B cell (primary cell): ENCODE measurements around the gene BAIAP3. TPM values are rescaled to one million over a fixed set of nuclear protein-coding genes. Genes with fewer than 3 reads are reported as not detected.

Experiments
- ATAC-seq: fragments of 200-7000 bp; cut with Tn5 transposase; one replicate; pipeline ENCODE4 v1.10.0; 2021; ENCODE audit warnings: low read depth, mild to moderate bottlenecking, moderate number of reproducible peaks, moderate library complexity
- CTCF ChIA-PET: fragments of 350-600 bp; sonication (Branson Sonifier 250); formaldehyde crosslinking; loops from one replicate; lab custom pipeline; 2021; ENCODE audit warnings: antibody characterized with exemption, inconsistent platforms; lab: Charles Lee
- POLR2A ChIA-PET: fragments of 350-600 bp; sonication (Branson Sonifier 250); formaldehyde crosslinking; loops from one replicate; lab custom pipeline; 2021; ENCODE audit warnings: antibody characterized with exemption; lab: Charles Lee
- DNase-seq: peaks from one replicate; pipeline ENCODE4 v3.0.0; 2013
- H2AFZ ChIP-seq: 2 replicates; pipeline ENCODE4 v1.6.1; 2012; ENCODE audit warnings: mild to moderate bottlenecking, low read depth, low read length; ENCODE audit not compliant: insufficient read depth, poor library complexity, severe bottlenecking
- H3K27ac ChIP-seq, 2 donors: 1 replicate in 1 of 2; 2 replicates in 1 of 2; pipeline ENCODE4 v1.5.1; 2012 to 2013; ENCODE audit warnings: low read length in 2 of 2, mild to moderate bottlenecking in 2 of 2, moderate library complexity in 1 of 2
- H3K27me3 ChIP-seq, 4 experiments: fragments of 200-600 bp in 1 of 4; sonication (generic) in 1 of 4; replicated peaks in 1 of 4; 1 replicate in 2 of 4; 2 replicates in 2 of 4; pipeline versions ENCODE4 v1.6.1 to v1.7.0; 2013 to 2016; ENCODE audit warnings: low read length in 3 of 4, mild to moderate bottlenecking in 2 of 4, mixed read lengths in 1 of 4, moderate library complexity in 1 of 4; ENCODE audit not compliant: insufficient read depth in 4 of 4, control insufficient read depth in 3 of 4; ENCODE audit errors: control extremely low read depth in 1 of 4
- H3K36me3 ChIP-seq, 2 experiments: replicated peaks in 1 of 2; 1 replicate in 1 of 2; 2 replicates in 1 of 2; pipeline versions ENCODE4 v1.6.1 to v1.7.1; 2013; ENCODE audit warnings: low read length in 1 of 2; ENCODE audit not compliant: insufficient read depth in 2 of 2, control insufficient read depth in 1 of 2; ENCODE audit errors: control extremely low read depth in 1 of 2, extremely low read depth in 1 of 2
- H3K4me1 ChIP-seq, 2 donors: fragments of 200-600 bp in 1 of 2; sonication (generic) in 1 of 2; 1 replicate in 1 of 2; 2 replicates in 1 of 2; pipeline versions ENCODE4 v1.5.1 to v1.6.1; 2013 to 2017; ENCODE audit warnings: low read length in 2 of 2; ENCODE audit not compliant: control insufficient read depth in 2 of 2, insufficient read depth in 2 of 2
- H3K4me2 ChIP-seq: replicated peaks from 2 replicates; pipeline ENCODE3; 2012; ENCODE audit warnings: mild to moderate bottlenecking, low read depth, low read length; ENCODE audit not compliant: poor library complexity, severe bottlenecking
- H3K4me3 ChIP-seq, 5 experiments: fragments of 200-600 bp in 1 of 5; sonication (generic) in 1 of 5; 1 replicate in 3 of 5; 2 replicates in 2 of 5; pipeline versions ENCODE4 v1.5.1 to v1.7.0; 2011 to 2016; ENCODE audit warnings: low read length in 4 of 5, mild to moderate bottlenecking in 4 of 5, low read depth in 2 of 5, control low read depth in 1 of 5, moderate library complexity in 1 of 5; ENCODE audit not compliant: insufficient read depth in 1 of 5; ENCODE audit errors: control extremely low read depth in 1 of 5, extremely low read depth in 1 of 5
- H3K79me2 ChIP-seq: fragments of 200-600 bp; sonication (generic); one replicate; pipeline ENCODE4 v1.6.0; 2016; ENCODE audit warnings: low read length; ENCODE audit not compliant: control insufficient read depth, insufficient read depth
- H3K9ac ChIP-seq: fragments of 200-600 bp; sonication (generic); 2 replicates; pipeline ENCODE4 v1.6.1; 2017; ENCODE audit warnings: mild to moderate bottlenecking, low read length, moderate library complexity
- H3K9me3 ChIP-seq, 3 donors: one replicate each; pipeline versions ENCODE4 v1.6.1 to v1.7.1; 2013; ENCODE audit warnings: low read length in 2 of 3; ENCODE audit not compliant: control insufficient read depth in 2 of 3, insufficient read depth in 1 of 3; ENCODE audit errors: control extremely low read depth in 1 of 3
- H4K20me1 ChIP-seq: 2 replicates; pipeline ENCODE4 v1.6.0; 2012; ENCODE audit warnings: mild to moderate bottlenecking, low read length; ENCODE audit not compliant: insufficient read depth, control insufficient read depth, poor library complexity, severe bottlenecking
- H3K27ac Mint-ChIP-seq: one replicate; pipeline ENCODE4 v1.8.0; 2021; ENCODE audit warnings: mixed read lengths
- H3K27me3 Mint-ChIP-seq: one replicate; pipeline ENCODE4 v1.8.0; 2021; ENCODE audit warnings: mixed read lengths
- H3K4me1 Mint-ChIP-seq: one replicate; pipeline ENCODE4 v1.8.0; 2021; ENCODE audit warnings: mixed read lengths
- H3K4me3 Mint-ChIP-seq: one replicate; pipeline ENCODE4 v1.8.0; 2021; ENCODE audit warnings: mixed read lengths
- H3K9me3 Mint-ChIP-seq: one replicate; pipeline ENCODE4 v1.8.0; 2022; ENCODE audit warnings: mixed read lengths; ENCODE audit not compliant: insufficient read depth
- EZH2 ChIP-seq: IDR thresholded peaks from 2 replicates; pipeline ENCODE4 v1.6.1; 2012; ENCODE audit warnings: borderline replicate concordance, low read depth, mild to moderate bottlenecking, moderate library complexity, low read length; ENCODE audit not compliant: insufficient read depth, poor library complexity, severe bottlenecking
- WGBS: methylation state at CpG from one replicate; pipeline ENCODE4 v1.1.5; 2013; ENCODE audit warnings: missing lambda C conversion rate; ENCODE audit not compliant: insufficient coverage; 5-methylcytosine and 5-hydroxymethylcytosine counted together
- intact Hi-C: fragments of 100-400 bp; cut with micrococcal nuclease; formaldehyde crosslinking; loops from one replicate; pipeline ENCODE4 v1.10.0; 2022
- polyA plus RNA-seq: library from polyadenylated mRNA; depleted of rRNA; stranded (reverse); fragments of >200 nt; gene quantifications from 2 replicates; pipeline ENCODE4 v1.2.3, GENCODE V29; 2012
- total RNA-seq, 2 donors: library from RNA; stranded (reverse); fragments of 120-200 nt in 1 of 2; gene quantifications; 1 replicate in 1 of 2; 2 replicates in 1 of 2; pipeline versions ENCODE4 v1.2.3 to v1.2.4, GENCODE V29; 2013 to 2022
- TF ChIP-seq, protein P1 (sequence below): fragments of 200-600 bp; IDR thresholded peaks from one replicate; pipeline ENCODE4 v1.8.0; 2022; ENCODE audit warnings: antibody characterized with exemption, mild to moderate bottlenecking

Gene BAIAP3
- total and polyA plus RNA-seq, 2 donors (not counting 1 experiment from before 2014, with no cell fraction given) = 119 to 130 TPM

DNA sequence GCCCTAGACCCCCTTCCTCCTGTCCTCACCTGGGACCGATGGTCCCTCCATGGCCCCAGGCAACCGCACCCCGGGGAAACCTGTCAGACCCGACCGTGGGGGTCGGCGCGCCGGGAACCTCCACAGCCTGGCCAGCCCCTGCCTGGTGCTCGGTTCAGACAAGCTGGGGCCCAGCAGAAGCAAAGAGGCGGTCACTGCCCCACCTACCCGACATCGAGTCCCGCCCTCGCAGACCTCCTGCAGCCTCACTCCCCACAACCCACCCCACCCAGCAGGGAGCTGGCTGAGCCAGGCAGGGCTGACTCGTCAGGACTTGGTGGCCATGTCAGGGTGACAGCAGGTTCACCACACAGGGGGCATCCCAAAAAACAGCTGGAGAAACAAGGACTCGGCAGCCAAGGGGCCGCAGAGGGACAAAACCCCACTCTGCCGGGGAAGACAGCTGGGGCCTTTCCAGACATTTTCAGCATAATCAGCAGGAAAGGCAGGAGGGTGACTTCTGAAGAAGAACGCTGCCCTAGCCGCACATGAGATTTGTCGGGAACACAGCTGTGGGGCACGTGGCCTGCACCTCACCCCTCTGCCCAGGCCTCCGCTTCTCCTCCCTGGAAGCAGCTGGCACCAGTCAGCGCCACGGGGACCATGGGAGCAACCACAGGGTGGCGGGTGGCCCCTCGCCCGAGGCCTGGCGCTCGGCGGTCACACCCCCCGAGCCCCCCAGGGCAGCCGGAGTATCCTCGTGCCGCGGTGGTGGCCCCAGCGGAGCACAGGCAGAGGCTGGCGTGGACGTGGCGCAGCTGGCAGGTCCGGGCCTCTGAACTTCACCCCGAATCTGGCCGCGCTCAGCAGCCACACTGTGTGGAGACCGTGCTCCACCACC is 41.2 kb downstream of the BAIAP3 start:
- intact Hi-C loops = loop anchor here (5.0 kb wide), 1 partner anchor 38 kb away; the partner anchor contains the start of gene UNKL
- no peak overlapping the region for H2AFZ ChIP-seq
- H3K27me3 ChIP-seq = no peaks in the 10 kb centered on the region
- Mint-ChIP-seq H3K27ac (no peak overlapping the region), H3K4me1 (peaks cover 9% of the 10 kb centered on the region), H3K27me3 (no peaks in the 10 kb centered on the region), H3K4me3 (no peak overlapping the region), H3K9me3 (no peaks in the 10 kb centered on the region)
- H3K79me2 ChIP-seq = peaks cover 36% of the 10 kb centered on the region
- 97% methylated on average over 45 of the region's 46 CpGs for WGBS
- CTCF ChIA-PET = interaction anchor here (1.3 kb wide), 1 partner anchor 9 kb away, joined by 3 read pairs; no protein-coding TSS in a partner anchor
- peaks cover 65% of the 10 kb centered on the region for H4K20me1 ChIP-seq
- H3K4me3 ChIP-seq = no peak overlapping the region
- H3K36me3 ChIP-seq = peaks cover 0 to 27% of the 10 kb centered on the region in 2 experiments
- ATAC-seq (no peak), DNase-seq (no peak)
- no peak overlapping the region for H3K27ac ChIP-seq
- H3K4me1 ChIP-seq = peaks cover 5 to 7% of the 10 kb centered on the region in 2 donors
- POLR2A ChIA-PET = no interaction called here
- no peak for TF ChIP-seq EZH2
- TF ChIP-seq, protein P1, sequence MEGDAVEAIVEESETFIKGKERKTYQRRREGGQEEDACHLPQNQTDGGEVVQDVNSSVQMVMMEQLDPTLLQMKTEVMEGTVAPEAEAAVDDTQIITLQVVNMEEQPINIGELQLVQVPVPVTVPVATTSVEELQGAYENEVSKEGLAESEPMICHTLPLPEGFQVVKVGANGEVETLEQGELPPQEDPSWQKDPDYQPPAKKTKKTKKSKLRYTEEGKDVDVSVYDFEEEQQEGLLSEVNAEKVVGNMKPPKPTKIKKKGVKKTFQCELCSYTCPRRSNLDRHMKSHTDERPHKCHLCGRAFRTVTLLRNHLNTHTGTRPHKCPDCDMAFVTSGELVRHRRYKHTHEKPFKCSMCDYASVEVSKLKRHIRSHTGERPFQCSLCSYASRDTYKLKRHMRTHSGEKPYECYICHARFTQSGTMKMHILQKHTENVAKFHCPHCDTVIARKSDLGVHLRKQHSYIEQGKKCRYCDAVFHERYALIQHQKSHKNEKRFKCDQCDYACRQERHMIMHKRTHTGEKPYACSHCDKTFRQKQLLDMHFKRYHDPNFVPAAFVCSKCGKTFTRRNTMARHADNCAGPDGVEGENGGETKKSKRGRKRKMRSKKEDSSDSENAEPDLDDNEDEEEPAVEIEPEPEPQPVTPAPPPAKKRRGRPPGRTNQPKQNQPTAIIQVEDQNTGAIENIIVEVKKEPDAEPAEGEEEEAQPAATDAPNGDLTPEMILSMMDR = no peak
- H3K9ac ChIP-seq = no peak overlapping the region
- no peaks in the 10 kb centered on the region for H3K9me3 ChIP-seq
- no peak overlapping the region for H3K4me2 ChIP-seq

DNA sequence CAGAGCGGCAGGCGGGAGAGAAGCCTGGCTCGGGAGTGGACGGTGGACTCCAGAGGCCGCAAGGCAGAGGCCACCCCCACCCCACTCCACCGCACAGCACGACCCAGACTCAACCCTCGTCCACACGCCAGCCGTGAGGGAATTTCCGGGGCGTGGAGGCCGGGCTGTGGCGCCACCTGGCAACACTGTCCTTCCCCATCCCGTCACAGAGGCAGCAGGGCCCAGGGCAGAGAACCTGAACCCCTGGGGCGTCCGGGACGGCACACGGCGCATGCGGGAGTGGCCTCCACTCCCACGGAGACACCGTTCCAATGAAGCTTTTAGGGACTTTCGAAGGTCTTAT is 41.8 kb downstream of the BAIAP3 start:
- CTCF ChIA-PET = interaction anchor here (1.3 kb wide), 1 partner anchor 10 kb away, joined by 3 read pairs; no protein-coding TSS in a partner anchor
- Histone ChIP-seq H3K9me3 (no peaks in the 10 kb centered on the region), H3K27me3 (no peaks in the 10 kb centered on the region), H3K27ac (no peak overlapping the region), H3K9ac (no peak overlapping the region), H4K20me1 (peaks cover 65% of the 10 kb centered on the region), H3K4me1 (peaks cover 10 to 13% of the 10 kb centered on the region in 2 donors), H2AFZ (no peak overlapping the region), H3K36me3 (peaks cover 0 to 29% of the 10 kb centered on the region in 2 experiments), H3K79me2 (peaks cover 42% of the 10 kb centered on the region), H3K4me2 (no peak overlapping the region), H3K4me3 (no peak overlapping the region)
- POLR2A ChIA-PET = no interaction called here
- DNase-seq (no peak), ATAC-seq (no peak)
- 96% methylated on average over 24 of the region's 24 CpGs for WGBS
- intact Hi-C loops = loop anchor here (5.0 kb wide), 1 partner anchor 37 kb away; the partner anchor contains the start of gene UNKL
- TF ChIP-seq, protein P1 = no peak
- TF ChIP-seq EZH2 = no peak
- peaks cover 14% of the 10 kb centered on the region for H3K4me1 Mint-ChIP-seq
- H3K4me3 Mint-ChIP-seq = no peak overlapping the region
- H3K9me3 Mint-ChIP-seq = no peaks in the 10 kb centered on the region
- no peaks in the 10 kb centered on the region for H3K27me3 Mint-ChIP-seq
- H3K27ac Mint-ChIP-seq = no peak overlapping the region
